GM23338 (cell line): ENCODE data around the gene COPB2.

ENCODE experiments used
- CREB1 ChIP-seq: fragments of 250-450 bp; sonication (Bioruptor Pico); IDR thresholded peaks from 2 replicates; pipeline ENCODE4 v1.5.0; 2020; ENCODE audit warnings: low read depth, mild to moderate bottlenecking, moderate library complexity
- EZH2 ChIP-seq: fragments of 200-600 bp; sonication (generic); IDR thresholded peaks from one replicate; pipeline ENCODE4 v1.8.0; 2017; ENCODE audit warnings: antibody characterized with exemption, mild to moderate bottlenecking, low read depth; ENCODE audit not compliant: unreplicated experiment
- EZH2phosphoT487 ChIP-seq: fragments of 200-600 bp; sonication (generic); IDR thresholded peaks from one replicate; pipeline ENCODE4 v1.8.1; 2018; ENCODE audit warnings: antibody characterized with exemption; ENCODE audit not compliant: unreplicated experiment
- JUNB ChIP-seq: IDR thresholded peaks from one replicate; pipeline ENCODE4 v1.6.1; 2016; ENCODE audit warnings: antibody characterized with exemption; ENCODE audit not compliant: unreplicated experiment
- NANOG ChIP-seq: IDR thresholded peaks from 2 replicates; pipeline ENCODE4 v1.6.1; 2016; ENCODE audit warnings: antibody characterized with exemption, borderline replicate concordance
- POLR2AphosphoS5 ChIP-seq: IDR thresholded peaks from 2 replicates; pipeline ENCODE4 v1.6.1; 2016; ENCODE audit warnings: antibody characterized with exemption, low read depth
- STAT1 ChIP-seq: IDR thresholded peaks from one replicate; pipeline ENCODE4 v1.6.1; 2016; ENCODE audit warnings: antibody characterized with exemption; ENCODE audit not compliant: unreplicated experiment
- TF ChIP-seq, protein P1 (sequence below), 2 experiments: fragments of 200-600 bp in 1 of 2; sonication (generic) in 1 of 2; conservative IDR thresholded peaks; 2 replicates each; pipeline versions ENCODE4 v1.5.1 to v1.6.1; 2016 to 2017; ENCODE audit warnings: antibody characterized with exemption in 2 of 2, low read depth in 2 of 2, mild to moderate bottlenecking in 2 of 2, moderate library complexity in 1 of 2
- TF ChIP-seq, protein P2 (sequence below): IDR thresholded peaks from one replicate; pipeline ENCODE4 v1.6.1; 2018; ENCODE audit warnings: antibody characterized with exemption; ENCODE audit not compliant: unreplicated experiment
- TF ChIP-seq, protein P3 (sequence below): fragments of 250-450 bp; sonication (Bioruptor Pico); IDR thresholded peaks from 2 replicates; pipeline ENCODE4 v1.5.0; 2020; ENCODE audit warnings: mild to moderate bottlenecking, moderate library complexity
- TF ChIP-seq, protein P4 (sequence below): IDR thresholded peaks from 2 replicates; pipeline ENCODE4 v1.6.1; 2016; ENCODE audit warnings: antibody characterized with exemption

DNA sequence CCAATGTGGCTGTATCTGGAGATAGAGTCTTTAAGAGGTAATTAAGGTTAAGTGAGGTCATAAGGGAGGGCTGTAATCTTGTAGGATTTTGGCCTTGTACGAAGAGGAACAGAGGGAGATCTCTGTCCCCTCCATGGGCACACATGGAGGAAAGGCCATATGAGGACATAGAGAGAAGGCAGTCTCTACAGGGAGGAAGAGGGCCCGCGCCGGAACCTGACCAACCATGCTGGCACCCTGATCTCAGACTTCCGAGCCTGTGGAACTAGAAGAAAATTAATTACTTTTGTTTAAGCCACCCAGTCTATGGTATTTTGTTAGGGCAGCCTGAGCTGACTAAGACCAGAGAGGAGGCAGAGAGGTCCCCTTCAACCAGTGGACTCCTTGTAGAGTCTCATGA lies 63.3 kb downstream of the COPB2 start:
- TF ChIP-seq, protein P1, sequence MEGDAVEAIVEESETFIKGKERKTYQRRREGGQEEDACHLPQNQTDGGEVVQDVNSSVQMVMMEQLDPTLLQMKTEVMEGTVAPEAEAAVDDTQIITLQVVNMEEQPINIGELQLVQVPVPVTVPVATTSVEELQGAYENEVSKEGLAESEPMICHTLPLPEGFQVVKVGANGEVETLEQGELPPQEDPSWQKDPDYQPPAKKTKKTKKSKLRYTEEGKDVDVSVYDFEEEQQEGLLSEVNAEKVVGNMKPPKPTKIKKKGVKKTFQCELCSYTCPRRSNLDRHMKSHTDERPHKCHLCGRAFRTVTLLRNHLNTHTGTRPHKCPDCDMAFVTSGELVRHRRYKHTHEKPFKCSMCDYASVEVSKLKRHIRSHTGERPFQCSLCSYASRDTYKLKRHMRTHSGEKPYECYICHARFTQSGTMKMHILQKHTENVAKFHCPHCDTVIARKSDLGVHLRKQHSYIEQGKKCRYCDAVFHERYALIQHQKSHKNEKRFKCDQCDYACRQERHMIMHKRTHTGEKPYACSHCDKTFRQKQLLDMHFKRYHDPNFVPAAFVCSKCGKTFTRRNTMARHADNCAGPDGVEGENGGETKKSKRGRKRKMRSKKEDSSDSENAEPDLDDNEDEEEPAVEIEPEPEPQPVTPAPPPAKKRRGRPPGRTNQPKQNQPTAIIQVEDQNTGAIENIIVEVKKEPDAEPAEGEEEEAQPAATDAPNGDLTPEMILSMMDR (conservative IDR thresholded peaks at IDR 0.05; ENCODE audit: low read depth in 2 of 2): no peak
- TF ChIP-seq, protein P2, sequence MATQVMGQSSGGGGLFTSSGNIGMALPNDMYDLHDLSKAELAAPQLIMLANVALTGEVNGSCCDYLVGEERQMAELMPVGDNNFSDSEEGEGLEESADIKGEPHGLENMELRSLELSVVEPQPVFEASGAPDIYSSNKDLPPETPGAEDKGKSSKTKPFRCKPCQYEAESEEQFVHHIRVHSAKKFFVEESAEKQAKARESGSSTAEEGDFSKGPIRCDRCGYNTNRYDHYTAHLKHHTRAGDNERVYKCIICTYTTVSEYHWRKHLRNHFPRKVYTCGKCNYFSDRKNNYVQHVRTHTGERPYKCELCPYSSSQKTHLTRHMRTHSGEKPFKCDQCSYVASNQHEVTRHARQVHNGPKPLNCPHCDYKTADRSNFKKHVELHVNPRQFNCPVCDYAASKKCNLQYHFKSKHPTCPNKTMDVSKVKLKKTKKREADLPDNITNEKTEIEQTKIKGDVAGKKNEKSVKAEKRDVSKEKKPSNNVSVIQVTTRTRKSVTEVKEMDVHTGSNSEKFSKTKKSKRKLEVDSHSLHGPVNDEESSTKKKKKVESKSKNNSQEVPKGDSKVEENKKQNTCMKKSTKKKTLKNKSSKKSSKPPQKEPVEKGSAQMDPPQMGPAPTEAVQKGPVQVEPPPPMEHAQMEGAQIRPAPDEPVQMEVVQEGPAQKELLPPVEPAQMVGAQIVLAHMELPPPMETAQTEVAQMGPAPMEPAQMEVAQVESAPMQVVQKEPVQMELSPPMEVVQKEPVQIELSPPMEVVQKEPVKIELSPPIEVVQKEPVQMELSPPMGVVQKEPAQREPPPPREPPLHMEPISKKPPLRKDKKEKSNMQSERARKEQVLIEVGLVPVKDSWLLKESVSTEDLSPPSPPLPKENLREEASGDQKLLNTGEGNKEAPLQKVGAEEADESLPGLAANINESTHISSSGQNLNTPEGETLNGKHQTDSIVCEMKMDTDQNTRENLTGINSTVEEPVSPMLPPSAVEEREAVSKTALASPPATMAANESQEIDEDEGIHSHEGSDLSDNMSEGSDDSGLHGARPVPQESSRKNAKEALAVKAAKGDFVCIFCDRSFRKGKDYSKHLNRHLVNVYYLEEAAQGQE: no peak
- no peak for TF ChIP-seq JUNB
- TF ChIP-seq POLR2AphosphoS5: no peak
- no peak for TF ChIP-seq CREB1
- no peak for TF ChIP-seq EZH2
- no peak for TF ChIP-seq NANOG
- TF ChIP-seq, protein P3, sequence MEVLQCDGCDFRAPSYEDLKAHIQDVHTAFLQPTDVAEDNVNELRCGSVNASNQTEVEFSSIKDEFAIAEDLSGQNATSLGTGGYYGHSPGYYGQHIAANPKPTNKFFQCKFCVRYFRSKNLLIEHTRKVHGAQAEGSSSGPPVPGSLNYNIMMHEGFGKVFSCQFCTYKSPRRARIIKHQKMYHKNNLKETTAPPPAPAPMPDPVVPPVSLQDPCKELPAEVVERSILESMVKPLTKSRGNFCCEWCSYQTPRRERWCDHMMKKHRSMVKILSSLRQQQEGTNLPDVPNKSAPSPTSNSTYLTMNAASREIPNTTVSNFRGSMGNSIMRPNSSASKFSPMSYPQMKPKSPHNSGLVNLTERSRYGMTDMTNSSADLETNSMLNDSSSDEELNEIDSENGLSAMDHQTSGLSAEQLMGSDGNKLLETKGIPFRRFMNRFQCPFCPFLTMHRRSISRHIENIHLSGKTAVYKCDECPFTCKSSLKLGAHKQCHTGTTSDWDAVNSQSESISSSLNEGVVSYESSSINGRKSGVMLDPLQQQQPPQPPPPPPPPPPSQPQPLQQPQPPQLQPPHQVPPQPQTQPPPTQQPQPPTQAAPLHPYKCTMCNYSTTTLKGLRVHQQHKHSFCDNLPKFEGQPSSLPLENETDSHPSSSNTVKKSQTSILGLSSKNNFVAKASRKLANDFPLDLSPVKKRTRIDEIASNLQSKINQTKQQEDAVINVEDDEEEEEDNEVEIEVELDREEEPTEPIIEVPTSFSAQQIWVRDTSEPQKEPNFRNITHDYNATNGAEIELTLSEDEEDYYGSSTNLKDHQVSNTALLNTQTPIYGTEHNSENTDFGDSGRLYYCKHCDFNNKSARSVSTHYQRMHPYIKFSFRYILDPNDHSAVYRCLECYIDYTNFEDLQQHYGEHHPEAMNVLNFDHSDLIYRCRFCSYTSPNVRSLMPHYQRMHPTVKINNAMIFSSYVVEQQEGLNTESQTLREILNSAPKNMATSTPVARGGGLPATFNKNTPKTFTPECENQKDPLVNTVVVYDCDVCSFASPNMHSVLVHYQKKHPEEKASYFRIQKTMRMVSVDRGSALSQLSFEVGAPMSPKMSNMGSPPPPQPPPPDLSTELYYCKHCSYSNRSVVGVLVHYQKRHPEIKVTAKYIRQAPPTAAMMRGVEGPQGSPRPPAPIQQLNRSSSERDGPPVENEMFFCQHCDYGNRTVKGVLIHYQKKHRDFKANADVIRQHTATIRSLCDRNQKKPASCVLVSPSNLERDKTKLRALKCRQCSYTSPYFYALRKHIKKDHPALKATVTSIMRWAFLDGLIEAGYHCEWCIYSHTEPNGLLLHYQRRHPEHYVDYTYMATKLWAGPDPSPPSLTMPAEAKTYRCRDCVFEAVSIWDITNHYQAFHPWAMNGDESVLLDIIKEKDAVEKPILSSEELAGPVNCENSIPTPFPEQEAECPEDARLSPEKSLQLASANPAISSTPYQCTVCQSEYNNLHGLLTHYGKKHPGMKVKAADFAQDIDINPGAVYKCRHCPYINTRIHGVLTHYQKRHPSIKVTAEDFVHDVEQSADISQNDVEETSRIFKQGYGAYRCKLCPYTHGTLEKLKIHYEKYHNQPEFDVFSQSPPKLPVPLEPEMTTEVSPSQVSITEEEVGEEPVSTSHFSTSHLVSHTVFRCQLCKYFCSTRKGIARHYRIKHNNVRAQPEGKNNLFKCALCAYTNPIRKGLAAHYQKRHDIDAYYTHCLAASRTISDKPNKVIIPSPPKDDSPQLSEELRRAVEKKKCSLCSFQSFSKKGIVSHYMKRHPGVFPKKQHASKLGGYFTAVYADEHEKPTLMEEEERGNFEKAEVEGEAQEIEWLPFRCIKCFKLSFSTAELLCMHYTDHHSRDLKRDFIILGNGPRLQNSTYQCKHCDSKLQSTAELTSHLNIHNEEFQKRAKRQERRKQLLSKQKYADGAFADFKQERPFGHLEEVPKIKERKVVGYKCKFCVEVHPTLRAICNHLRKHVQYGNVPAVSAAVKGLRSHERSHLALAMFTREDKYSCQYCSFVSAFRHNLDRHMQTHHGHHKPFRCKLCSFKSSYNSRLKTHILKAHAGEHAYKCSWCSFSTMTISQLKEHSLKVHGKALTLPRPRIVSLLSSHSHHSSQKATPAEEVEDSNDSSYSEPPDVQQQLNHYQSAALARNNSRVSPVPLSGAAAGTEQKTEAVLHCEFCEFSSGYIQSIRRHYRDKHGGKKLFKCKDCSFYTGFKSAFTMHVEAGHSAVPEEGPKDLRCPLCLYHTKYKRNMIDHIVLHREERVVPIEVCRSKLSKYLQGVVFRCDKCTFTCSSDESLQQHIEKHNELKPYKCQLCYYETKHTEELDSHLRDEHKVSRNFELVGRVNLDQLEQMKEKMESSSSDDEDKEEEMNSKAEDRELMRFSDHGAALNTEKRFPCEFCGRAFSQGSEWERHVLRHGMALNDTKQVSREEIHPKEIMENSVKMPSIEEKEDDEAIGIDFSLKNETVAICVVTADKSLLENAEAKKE (CRISPR knock-in tag): no peak
- TF ChIP-seq EZH2phosphoT487: no peak
- TF ChIP-seq, protein P4, sequence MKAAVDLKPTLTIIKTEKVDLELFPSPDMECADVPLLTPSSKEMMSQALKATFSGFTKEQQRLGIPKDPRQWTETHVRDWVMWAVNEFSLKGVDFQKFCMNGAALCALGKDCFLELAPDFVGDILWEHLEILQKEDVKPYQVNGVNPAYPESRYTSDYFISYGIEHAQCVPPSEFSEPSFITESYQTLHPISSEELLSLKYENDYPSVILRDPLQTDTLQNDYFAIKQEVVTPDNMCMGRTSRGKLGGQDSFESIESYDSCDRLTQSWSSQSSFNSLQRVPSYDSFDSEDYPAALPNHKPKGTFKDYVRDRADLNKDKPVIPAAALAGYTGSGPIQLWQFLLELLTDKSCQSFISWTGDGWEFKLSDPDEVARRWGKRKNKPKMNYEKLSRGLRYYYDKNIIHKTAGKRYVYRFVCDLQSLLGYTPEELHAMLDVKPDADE: no peak
- TF ChIP-seq STAT1: no peak
